Gastroesophageal sphincter (tissue), 3 donors: Measurements from ENCODE around the gene EPM2A.

Experiments
- EP300 ChIP-seq: sonication (generic); formaldehyde crosslinking; IDR thresholded peaks from one replicate; pipeline ENCODE4 v1.6.1; 2017; ENCODE audit warnings: antibody characterized with exemption, mild to moderate bottlenecking
- POLR2AphosphoS5 ChIP-seq: sonication (generic); formaldehyde crosslinking; IDR thresholded peaks from one replicate; pipeline ENCODE4 v1.6.1; 2017; ENCODE audit warnings: antibody characterized with exemption
- TF ChIP-seq, protein P1 (sequence below), 4 experiments: fragments of 200-600 bp in 2 of 4; fragments of 450-650 bp in 2 of 4; sonication (generic) in 1 of 4; IDR thresholded peaks; one replicate each; pipeline ENCODE4 v1.5.1; 2017 to 2019; ENCODE audit warnings: antibody characterized with exemption in 4 of 4, mild to moderate bottlenecking in 2 of 4, moderate library complexity in 2 of 4

DNA sequence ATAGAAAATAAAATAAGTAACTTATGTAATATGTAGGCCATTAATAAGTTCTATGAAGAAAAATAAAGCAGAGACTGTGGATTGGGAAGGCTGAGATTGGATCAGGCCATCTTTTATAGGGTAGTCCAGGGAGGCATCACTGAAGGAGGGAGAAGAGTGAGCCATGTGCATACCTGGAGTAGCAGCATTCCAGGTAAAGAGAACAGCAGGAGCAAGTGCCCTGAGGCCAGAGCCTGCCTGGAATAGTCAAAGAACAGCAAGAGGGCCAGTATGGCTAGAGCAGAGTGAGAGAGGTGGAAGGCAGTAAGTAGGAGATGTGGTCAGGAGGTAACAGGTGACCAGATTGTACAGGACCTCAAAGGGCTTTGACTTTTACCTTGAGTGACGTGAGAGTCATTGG is 112.1 kb downstream of the EPM2A start:
- TF ChIP-seq, protein P1, sequence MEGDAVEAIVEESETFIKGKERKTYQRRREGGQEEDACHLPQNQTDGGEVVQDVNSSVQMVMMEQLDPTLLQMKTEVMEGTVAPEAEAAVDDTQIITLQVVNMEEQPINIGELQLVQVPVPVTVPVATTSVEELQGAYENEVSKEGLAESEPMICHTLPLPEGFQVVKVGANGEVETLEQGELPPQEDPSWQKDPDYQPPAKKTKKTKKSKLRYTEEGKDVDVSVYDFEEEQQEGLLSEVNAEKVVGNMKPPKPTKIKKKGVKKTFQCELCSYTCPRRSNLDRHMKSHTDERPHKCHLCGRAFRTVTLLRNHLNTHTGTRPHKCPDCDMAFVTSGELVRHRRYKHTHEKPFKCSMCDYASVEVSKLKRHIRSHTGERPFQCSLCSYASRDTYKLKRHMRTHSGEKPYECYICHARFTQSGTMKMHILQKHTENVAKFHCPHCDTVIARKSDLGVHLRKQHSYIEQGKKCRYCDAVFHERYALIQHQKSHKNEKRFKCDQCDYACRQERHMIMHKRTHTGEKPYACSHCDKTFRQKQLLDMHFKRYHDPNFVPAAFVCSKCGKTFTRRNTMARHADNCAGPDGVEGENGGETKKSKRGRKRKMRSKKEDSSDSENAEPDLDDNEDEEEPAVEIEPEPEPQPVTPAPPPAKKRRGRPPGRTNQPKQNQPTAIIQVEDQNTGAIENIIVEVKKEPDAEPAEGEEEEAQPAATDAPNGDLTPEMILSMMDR (IDR thresholded peaks at IDR 0.05): no peak
- TF ChIP-seq POLR2AphosphoS5 (no peak), EP300 (no peak)
